Jurkat, Clone E6-1 (cell line): ENCODE results near the gene FKRP.
"Not testable (repeated sequence)": the region's sequence is repeated elsewhere in the genome, so short reads cannot be mapped to it uniquely, and the experiment has no call there.

Experiments
- DNase-seq: peaks from one replicate; pipeline ENCODE4 v3.0.0-alpha.2; 2011; ENCODE audit warnings: low read depth, low spot score
- H3K4me3 ChIP-seq: 2 replicates; pipeline ENCODE4 v1.5.1; 2011; ENCODE audit warnings: mild to moderate bottlenecking, low read length, control low read depth, moderate library complexity

FKRP gene

DNA sequence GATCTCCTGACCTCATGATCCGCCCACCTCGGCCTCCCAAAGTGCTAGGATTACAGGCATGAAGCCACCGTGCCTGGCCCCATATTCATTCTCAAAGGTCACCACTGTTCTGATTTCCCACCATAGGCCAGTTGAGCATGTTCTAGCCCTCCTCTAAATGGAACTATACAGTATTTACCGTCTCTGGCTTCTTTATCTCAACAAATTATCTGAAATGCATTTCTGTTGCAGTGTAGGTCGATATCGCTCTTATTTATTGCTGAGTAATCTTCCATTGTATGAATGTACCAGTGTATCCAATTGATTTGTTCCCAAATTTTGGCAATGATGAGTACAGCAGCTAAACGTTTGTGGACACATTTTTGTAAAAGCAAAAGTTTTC lies 27.2 kb downstream of the FKRP start:
- H3K4me3 ChIP-seq = no peak overlapping the region
- DNase-seq = no peak

GRCh38 chr19:46775642-46776258 lies 29.9 kb downstream of the FKRP start:
- DNase-seq = no peak
- H3K4me3 ChIP-seq = no peak overlapping the region

DNA sequence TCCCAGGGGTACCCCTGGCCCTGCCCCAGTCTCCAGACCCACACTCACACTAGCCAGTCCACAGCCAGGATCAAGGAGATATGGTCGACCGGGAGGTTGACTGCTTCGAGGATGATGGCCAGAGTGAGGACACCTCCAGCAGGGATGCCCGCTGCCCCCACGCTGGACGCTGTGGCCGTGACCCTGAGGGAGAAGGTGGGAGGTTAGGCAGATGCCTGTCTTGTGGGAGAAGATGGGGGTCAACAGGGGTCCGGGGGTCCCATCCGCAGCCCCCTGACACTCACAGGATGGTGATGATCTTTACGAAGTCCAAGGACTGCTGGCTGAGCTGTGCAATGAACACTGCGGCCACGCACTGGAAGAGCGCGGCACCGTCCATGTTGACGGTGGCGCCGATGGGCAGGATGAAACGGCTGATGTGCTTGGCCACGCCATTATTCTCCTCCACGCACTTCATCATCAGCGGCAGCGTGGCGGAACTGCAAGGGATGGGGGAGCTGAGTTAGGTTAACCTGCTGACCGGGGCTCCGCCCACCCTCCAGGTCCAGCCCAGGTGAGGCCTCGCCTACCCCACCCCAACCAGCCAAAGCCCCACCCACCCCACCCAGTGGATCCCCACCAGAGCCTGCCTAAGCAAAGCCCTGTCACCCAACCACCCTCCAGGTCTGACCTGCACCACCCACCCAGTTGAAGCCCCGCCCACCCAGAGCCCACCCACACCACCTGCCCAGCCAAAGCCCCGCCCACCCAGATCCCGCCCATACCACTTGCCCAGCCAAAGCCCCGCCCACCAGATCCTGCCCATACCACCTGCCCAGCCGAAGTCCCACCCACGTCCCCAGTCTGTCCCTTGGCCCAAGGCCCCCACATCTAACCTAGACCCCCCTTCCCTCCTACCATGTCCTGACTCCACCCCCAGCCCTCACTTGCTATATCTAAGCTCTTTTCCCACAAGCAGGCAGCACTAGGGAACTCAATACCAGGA lies 31.4 kb downstream of the FKRP start:
- H3K4me3 ChIP-seq = no peak overlapping the region
- DNase-seq = no peak

DNA sequence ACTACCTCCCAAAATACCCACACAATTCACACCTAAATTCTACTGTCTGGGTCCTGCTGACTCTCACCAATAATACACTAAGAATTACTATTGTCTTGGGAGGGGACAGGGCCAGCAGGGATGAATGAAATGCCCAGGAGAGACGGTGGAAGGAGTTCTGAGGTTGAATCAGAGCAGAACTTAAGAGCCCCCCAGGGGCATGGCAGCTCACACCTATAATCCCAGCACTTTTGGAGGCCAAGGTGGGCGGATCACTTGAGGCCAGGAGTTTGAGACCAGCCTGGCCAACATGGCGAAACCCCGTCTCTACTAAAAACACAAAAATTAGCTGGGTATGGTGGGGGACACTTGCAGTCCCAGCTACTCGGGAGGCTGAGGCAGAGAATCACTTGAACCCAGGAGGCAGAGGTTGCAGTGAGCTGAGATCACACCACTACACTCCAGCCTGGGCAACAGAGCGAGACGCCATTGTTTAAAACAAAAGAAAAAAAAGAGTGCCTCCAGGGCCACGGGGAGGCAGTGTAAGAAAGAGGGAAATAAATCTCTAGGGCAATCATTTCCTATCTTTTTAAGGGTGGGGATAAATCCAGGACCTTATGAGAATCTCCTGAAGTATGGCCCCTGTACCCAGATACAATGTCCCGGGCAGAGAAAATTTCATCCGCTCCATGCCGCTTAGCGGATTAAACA lies 32.2 kb downstream of the FKRP start:
- not testable (repeated sequence) for H3K4me3 ChIP-seq, DNase-seq

GRCh38 chr19:46782355-46783019 lies 36.6 kb downstream of the FKRP start:
- no peak for DNase-seq
- H3K4me3 ChIP-seq = no peak overlapping the region

DNA sequence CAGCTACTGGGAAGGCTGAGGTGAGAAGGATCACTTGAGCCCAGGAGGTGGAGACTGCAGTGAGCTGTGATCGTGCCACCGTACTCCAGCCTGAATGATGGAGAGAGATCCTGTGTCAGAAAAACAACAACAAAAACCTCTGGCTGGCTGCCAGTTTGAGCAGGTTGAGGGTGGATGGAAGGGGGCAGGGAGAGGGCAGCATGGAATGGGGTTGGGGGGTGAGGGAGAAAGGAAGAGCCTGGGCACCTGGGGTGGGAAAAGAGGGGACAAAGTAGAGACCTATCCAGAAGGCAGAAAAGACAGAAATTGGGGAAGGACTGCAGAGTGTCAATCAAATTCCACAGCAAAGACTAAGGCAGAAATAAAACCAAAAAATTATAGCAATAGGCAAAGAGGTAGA lies 37.8 kb downstream of the FKRP start:
- DNase-seq = no peak
- no peak overlapping the region for H3K4me3 ChIP-seq

GRCh38 chr19:46784262-46785053 lies 38.6 kb downstream of the FKRP start:
- peak overlapping the region; percentile 89 for H3K4me3 ChIP-seq
- DNase-seq = peak; percentile 67

- no peak for DNase-seq
- H3K4me3 ChIP-seq = peak overlapping the region; percentile 89
Measured at GRCh38 chr19:46785054-46785979, 39.5 kb downstream of the FKRP start.

GRCh38 chr19:46785980-46786235 lies 40.1 kb downstream of the FKRP start:
- no peak for DNase-seq
- H3K4me3 ChIP-seq = peak overlapping the region; percentile 89

DNA sequence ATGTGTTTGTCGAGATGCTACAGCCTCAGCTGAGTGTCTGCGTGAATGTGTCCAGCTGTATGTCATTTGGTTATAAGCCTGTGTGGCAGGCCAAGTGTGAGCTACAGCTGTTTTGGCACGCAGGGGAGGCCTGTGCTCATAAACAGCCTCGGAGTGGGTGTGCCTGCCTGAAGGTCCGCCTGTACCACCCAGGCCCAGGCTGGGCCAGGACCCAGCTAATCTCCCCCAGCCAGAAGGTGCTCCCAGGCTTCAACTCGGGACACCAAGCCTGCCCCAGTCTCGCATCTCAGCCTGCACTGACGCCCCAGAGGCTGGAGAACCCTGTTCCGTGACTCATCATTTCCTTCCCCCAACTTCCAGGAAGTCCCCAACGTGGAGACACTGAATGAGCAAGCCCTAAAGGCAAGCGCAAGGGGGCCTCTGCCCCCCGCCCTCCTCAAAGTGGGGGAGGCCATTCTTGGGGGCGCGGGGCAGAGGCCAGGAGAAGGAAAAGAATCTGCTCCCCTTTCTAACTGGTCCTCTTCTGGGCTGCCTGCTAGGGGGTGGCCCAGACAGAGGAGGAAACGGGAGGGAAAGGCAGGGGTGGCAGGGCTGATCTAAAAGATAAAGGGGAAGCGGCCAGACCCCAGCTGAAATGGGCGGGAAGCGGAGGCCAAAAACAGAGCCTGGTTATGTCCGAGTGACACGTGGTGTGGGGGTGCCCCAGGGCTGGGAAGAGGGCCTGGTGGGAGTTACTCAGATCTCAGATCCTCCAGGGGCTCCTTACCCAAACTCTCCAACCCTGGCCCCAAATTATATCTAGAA lies 40.6 kb downstream of the FKRP start:
- peak; percentile 74 for DNase-seq
- peak overlapping the region; percentile 89 for H3K4me3 ChIP-seq

GRCh38 chr19:46787040-46787330 lies 41.1 kb downstream of the FKRP start:
- peak overlapping the region; percentile 89 for H3K4me3 ChIP-seq
- no peak for DNase-seq

- H3K4me3 ChIP-seq = peak overlapping the region; percentile 89
Measured at GRCh38 chr19:46787331-46788261, 41.7 kb downstream of the FKRP start.

GRCh38 chr19:46788262-46788967 lies 42.6 kb downstream of the FKRP start, which contains the start of gene SLC1A5:
TSS of gene SLC1A5 (minus strand) at chr19:46788594. CDS start at chr19:46787965, 629 bp downstream.
- H3K4me3 ChIP-seq = peak within 1 kb of the TSS; percentile 89
- peak; percentile 96 for DNase-seq

More at GRCh38 chr19:46787331-46788261, 41.7 kb downstream of the FKRP start:
- no peak for DNase-seq

- no peak overlapping the region for H3K4me3 ChIP-seq
- no peak for DNase-seq
Measured at GRCh38 chr19:46788968-46789338, 43.1 kb downstream of the FKRP start.

- DNase-seq = no peak
- no peak overlapping the region for H3K4me3 ChIP-seq
Measured at GRCh38 chr19:46789371-46789770, 43.5 kb downstream of the FKRP start.

- H3K4me3 ChIP-seq = peak overlapping the region; percentile 6
- DNase-seq = peak; percentile 93
Measured at GRCh38 chr19:46791944-46792343, 46.1 kb downstream of the FKRP start.
